Right atrium auricular region (tissue), 2 donors: ENCODE data around the gene CDH2. TPM values are rescaled to one million over a fixed set of nuclear protein-coding genes. Genes with fewer than 3 reads are reported as not detected.

Experiments
- DNase-seq: peaks from one replicate; pipeline ENCODE4 v3.0.0-alpha.2; 2019; ENCODE audit warnings: low spot score
- H3K27ac ChIP-seq, 2 donors: fragments of 200-600 bp; sonication (generic); 1 replicate in 1 of 2; 2 replicates in 1 of 2; pipeline ENCODE4 v1.5.1; 2016 to 2019
- H3K27me3 ChIP-seq, 2 donors: fragments of 200-600 bp; sonication (generic); one replicate each; pipeline versions ENCODE4 v1.5.1 to v1.6.0; 2017 to 2019
- H3K36me3 ChIP-seq: fragments of 200-600 bp; sonication (generic); one replicate; pipeline ENCODE4 v1.5.1; 2016
- H3K4me1 ChIP-seq, 2 donors: fragments of 200-600 bp; sonication (generic); one replicate each; pipeline versions ENCODE4 v1.5.1 to v1.6.0; 2017 to 2019
- H3K4me3 ChIP-seq, 2 donors: fragments of 200-600 bp; sonication (generic); 1 replicate in 1 of 2; 2 replicates in 1 of 2; pipeline ENCODE4 v1.5.1; 2017 to 2019; ENCODE audit warnings: mild to moderate bottlenecking in 1 of 2, moderate library complexity in 1 of 2
- H3K9me3 ChIP-seq, 2 donors: fragments of 200-600 bp; sonication (generic); one replicate each; pipeline ENCODE4 v1.5.1; 2019
- total RNA-seq, 2 donors: library from RNA; depleted of rRNA; stranded (reverse); fragments of >200 nt; gene quantifications; one replicate each; pipeline ENCODE4 v1.1.0, GENCODE V29; 2016
- TF ChIP-seq, protein P1 (sequence below), 2 donors: fragments of 200-600 bp; sonication (generic); IDR thresholded peaks; one replicate each; pipeline ENCODE4 v1.5.1; 2019; ENCODE audit warnings: antibody characterized with exemption in 2 of 2

Gene CDH2
- total RNA-seq, 2 donors from 2014 or later: 205 to 269 TPM

DNA sequence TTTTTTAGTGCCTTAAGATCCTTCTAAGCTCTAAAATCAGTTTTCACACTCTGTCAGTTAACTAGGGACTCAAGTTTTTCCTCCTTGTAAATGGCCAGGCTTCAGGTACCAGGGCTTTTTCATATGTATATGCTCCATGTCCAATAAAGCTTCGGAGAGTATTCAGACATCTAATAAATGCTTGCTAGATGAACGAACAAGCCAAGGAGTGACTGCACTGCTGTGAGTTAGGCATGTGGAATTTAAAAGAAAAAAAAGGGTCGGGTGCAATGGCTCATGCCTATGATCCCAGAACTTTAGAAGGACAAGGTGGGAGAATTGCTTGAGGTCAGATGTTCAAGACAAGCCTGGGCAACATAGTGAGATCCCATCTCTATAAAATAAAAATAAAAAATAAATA, 81.9 kb downstream of the CDH2 start:
- H3K27ac ChIP-seq: no peak overlapping the region
- TF ChIP-seq, protein P1, sequence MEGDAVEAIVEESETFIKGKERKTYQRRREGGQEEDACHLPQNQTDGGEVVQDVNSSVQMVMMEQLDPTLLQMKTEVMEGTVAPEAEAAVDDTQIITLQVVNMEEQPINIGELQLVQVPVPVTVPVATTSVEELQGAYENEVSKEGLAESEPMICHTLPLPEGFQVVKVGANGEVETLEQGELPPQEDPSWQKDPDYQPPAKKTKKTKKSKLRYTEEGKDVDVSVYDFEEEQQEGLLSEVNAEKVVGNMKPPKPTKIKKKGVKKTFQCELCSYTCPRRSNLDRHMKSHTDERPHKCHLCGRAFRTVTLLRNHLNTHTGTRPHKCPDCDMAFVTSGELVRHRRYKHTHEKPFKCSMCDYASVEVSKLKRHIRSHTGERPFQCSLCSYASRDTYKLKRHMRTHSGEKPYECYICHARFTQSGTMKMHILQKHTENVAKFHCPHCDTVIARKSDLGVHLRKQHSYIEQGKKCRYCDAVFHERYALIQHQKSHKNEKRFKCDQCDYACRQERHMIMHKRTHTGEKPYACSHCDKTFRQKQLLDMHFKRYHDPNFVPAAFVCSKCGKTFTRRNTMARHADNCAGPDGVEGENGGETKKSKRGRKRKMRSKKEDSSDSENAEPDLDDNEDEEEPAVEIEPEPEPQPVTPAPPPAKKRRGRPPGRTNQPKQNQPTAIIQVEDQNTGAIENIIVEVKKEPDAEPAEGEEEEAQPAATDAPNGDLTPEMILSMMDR (IDR thresholded peaks at IDR 0.05): no peak
- peaks cover 0 to 5% of the 10 kb centered on the region in 2 donors for H3K9me3 ChIP-seq
- H3K36me3 ChIP-seq: no peaks in the 10 kb centered on the region
- no peak for DNase-seq
- no peaks in the 10 kb centered on the region for H3K4me1 ChIP-seq
- H3K27me3 ChIP-seq: no peaks in the 10 kb centered on the region
- no peak overlapping the region for H3K4me3 ChIP-seq

DNA sequence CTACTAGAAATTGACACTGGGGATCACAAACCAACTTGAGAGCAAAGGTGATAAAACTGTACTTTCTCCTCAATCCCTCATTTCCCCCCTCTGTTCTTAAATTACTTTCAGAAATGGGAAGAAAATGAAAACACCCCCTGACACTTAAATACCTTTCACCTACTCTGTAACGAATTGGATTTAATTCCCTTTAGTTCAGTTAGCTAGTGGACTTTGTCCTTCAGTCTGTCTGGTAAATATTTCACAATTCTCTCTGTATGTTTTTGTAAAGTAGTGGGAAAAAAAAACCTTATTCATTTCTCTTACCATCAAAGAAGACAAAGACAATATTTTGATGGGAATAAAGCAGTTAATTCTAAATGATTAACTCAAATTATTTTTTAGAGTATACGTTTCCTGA, 85.7 kb downstream of the CDH2 start:
- Histone ChIP-seq H3K27me3 (no peaks in the 10 kb centered on the region), H3K36me3 (no peaks in the 10 kb centered on the region), H3K4me1 (peaks cover 0 to 31% of the 10 kb centered on the region in 2 donors), H3K27ac (no peak overlapping the region), H3K4me3 (no peak overlapping the region), H3K9me3 (no peaks in the 10 kb centered on the region)
- DNase-seq: no peak
- TF ChIP-seq, protein P1 (IDR thresholded peaks at IDR 0.05): no peak

DNA sequence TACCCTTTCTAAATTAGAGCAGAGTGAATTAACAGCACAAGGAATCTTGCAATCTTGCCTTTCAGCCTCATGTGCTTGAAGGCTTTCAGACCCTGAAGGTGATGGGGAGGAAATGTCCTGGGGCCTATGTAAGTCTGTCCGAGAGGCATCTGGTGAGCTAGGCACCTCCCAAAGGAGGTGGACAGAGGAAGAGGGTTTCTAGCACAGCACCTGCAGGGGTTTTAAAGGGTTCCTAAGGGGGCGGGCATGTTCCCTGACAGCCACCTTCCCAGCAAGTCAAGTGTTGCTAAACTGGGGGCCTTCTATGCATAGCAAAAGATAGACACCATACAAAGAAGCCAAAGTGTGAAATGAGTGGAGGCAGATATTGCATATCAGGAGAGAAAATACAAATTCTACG, 88.5 kb downstream of the CDH2 start:
- TF ChIP-seq, protein P1 (IDR thresholded peaks at IDR 0.05): no peak
- no peak for DNase-seq
- Histone ChIP-seq H3K36me3 (no peaks in the 10 kb centered on the region), H3K27ac (peak overlapping the region in 1 of 2 donors; percentile 68), H3K4me1 (peaks cover 0 to 34% of the 10 kb centered on the region in 2 donors), H3K27me3 (no peaks in the 10 kb centered on the region), H3K9me3 (no peaks in the 10 kb centered on the region), H3K4me3 (no peak overlapping the region)

DNA sequence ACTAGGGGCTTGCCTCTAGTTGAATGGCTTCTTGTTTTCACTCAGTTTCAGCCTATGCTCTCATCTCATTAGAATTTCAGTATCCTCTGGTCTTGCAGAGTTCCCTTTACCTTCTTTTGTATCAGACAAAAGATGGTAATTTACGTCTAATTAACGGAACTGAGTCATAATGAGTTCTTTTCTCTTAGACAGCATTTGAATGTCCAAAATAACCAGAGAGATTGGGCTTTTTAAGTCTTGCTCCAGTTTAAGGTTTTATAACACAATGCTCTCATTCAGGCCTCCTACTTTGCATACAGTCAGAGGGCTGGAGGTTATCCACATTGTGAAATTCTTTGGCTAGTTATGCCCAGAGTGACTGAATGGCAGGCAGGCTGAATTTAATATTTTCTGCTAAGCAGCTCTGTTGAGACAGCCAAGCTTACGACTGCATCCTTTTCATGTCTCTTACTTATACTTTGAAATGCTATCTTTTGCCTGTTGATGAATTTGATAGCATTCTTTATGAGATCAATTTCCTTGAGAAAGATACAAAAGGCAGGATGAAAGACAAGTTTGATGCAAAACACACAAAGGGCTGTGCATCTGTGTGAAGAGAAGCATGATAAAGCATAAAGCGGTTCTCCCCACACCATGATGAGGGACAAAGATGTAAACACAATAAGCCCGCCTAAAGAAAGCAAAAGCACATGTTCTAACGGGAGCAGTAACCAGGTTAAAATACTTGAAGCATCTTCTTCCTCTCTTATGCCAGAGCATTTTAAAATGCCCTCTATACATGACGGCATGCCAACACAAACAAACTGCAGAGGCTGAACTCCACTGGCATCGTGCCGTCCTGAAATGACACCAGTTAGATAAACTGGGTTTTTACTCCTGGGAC, 90.0 kb downstream of the CDH2 start:
- peak overlapping the region in 1 of 2 donors; percentile 68 for H3K27ac ChIP-seq
- no peaks in the 10 kb centered on the region for H3K36me3 ChIP-seq
- H3K4me1 ChIP-seq: peaks cover 0 to 34% of the 10 kb centered on the region in 2 donors
- no peak for DNase-seq
- H3K27me3 ChIP-seq: no peaks in the 10 kb centered on the region
- TF ChIP-seq, protein P1 (IDR thresholded peaks at IDR 0.05): no peak
- no peaks in the 10 kb centered on the region for H3K9me3 ChIP-seq
- H3K4me3 ChIP-seq: no peak overlapping the region

DNA sequence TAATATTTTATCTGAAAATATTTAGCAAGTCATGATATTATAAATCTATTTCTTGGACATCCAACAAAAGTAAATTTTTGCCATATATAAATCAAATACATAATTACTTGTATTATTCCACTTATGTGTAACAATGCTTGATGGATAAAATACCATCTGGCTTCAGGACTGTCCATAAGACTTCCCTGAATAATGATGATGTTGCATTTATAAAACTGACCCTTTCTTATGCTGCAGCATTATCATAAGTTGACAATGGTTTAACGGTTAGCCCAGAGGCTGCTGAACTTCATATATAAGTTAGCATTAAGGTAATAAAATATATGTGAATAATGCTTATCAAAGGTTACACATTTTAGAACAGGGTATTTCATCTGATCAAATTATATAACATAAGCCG, 95.4 kb downstream of the CDH2 start:
- H3K4me3 ChIP-seq: no peak overlapping the region
- no peaks in the 10 kb centered on the region for H3K36me3 ChIP-seq
- H3K27me3 ChIP-seq: no peaks in the 10 kb centered on the region
- TF ChIP-seq, protein P1 (IDR thresholded peaks at IDR 0.05): no peak
- no peak for DNase-seq
- no peaks in the 10 kb centered on the region for H3K9me3 ChIP-seq
- no peak overlapping the region for H3K27ac ChIP-seq
- peaks cover 0 to 17% of the 10 kb centered on the region in 2 donors for H3K4me1 ChIP-seq
